ENCODE measurements around the gene ATOH8.

Gene ATOH8

GRCh38 chr2:85751627-85752026 is 2.2 kb upstream of the ATOH8 start:
- peaks cover 24% of the 10 kb centered on the region for H3K4me1 ChIP-seq (ENCODE audit: low read depth, poor library complexity, severe bottlenecking)
- TF ChIP-seq CTCF (conservative IDR thresholded peaks at IDR 0.05; ENCODE audit: low read depth, low read length): no peak
- no peak overlapping the region for H3K9ac ChIP-seq
- no peaks in the 10 kb centered on the region for H3K36me3 ChIP-seq (ENCODE audit: insufficient read depth)
- H3K4me3 ChIP-seq (IDR thresholded peaks at IDR 0.05; ENCODE audit: insufficient read depth, low read depth, low read length): no peak overlapping the region
- no peaks in the 10 kb centered on the region for H3K79me2 ChIP-seq (ENCODE audit: insufficient read depth, low read depth)
- H3K27me3 ChIP-seq (ENCODE audit: insufficient read depth, low read depth): peaks cover 47% of the 10 kb centered on the region
- H3K27ac ChIP-seq: no peak overlapping the region
- no peak overlapping the region for H2AFZ ChIP-seq (ENCODE audit: low read depth)
- no peaks in the 10 kb centered on the region for H4K20me1 ChIP-seq (ENCODE audit: insufficient read depth)
- no peak overlapping the region for H3K4me2 ChIP-seq

GRCh38 chr2:85753035-85753524 is 711 bp upstream of the ATOH8 start:
- no peak for TF ChIP-seq CTCF (conservative IDR thresholded peaks at IDR 0.05; ENCODE audit: low read depth, low read length)
- Histone ChIP-seq H4K20me1 (ENCODE audit: insufficient read depth) (no peaks in the 10 kb centered on the region), H3K79me2 (ENCODE audit: insufficient read depth, low read depth) (no peaks in the 10 kb centered on the region), H3K4me3 (IDR thresholded peaks at IDR 0.05; ENCODE audit: insufficient read depth, low read depth, low read length) (no peak overlapping the region), H2AFZ (ENCODE audit: low read depth) (no peak overlapping the region), H3K4me2 (no peak overlapping the region), H3K36me3 (ENCODE audit: insufficient read depth) (no peaks in the 10 kb centered on the region), H3K4me1 (ENCODE audit: low read depth, poor library complexity, severe bottlenecking) (peaks cover 16% of the 10 kb centered on the region), H3K27ac (no peak overlapping the region), H3K9ac (no peak overlapping the region), H3K27me3 (ENCODE audit: insufficient read depth, low read depth) (peaks cover 47% of the 10 kb centered on the region)

- Histone ChIP-seq H2AFZ (ENCODE audit: low read depth) (no peak overlapping the region), H3K4me3 (IDR thresholded peaks at IDR 0.05; ENCODE audit: insufficient read depth, low read depth, low read length) (no peak overlapping the region), H3K79me2 (ENCODE audit: insufficient read depth, low read depth) (no peaks in the 10 kb centered on the region), H3K4me1 (ENCODE audit: low read depth, poor library complexity, severe bottlenecking) (peaks cover 3% of the 10 kb centered on the region), H3K36me3 (ENCODE audit: insufficient read depth) (no peaks in the 10 kb centered on the region), H3K4me2 (peak overlapping the region; percentile 37; the same call in 1 of the 2 replicates), H3K9ac (no peak overlapping the region), H4K20me1 (ENCODE audit: insufficient read depth) (no peaks in the 10 kb centered on the region), H3K27ac (no peak overlapping the region), H3K27me3 (ENCODE audit: insufficient read depth, low read depth) (peaks cover 47% of the 10 kb centered on the region)
- no peak for TF ChIP-seq CTCF (conservative IDR thresholded peaks at IDR 0.05; ENCODE audit: low read depth, low read length)
These were observed 713 bp downstream of the ATOH8 start for GRCh38 chr2:85754313-85755095.

GRCh38 chr2:85755122-85756027 is 1.6 kb downstream of the ATOH8 start:
- H3K4me2 ChIP-seq: no peak overlapping the region
- H3K27me3 ChIP-seq (ENCODE audit: insufficient read depth, low read depth): peaks cover 48% of the 10 kb centered on the region
- no peak overlapping the region for H3K9ac ChIP-seq
- no peak overlapping the region for H3K4me3 ChIP-seq (IDR thresholded peaks at IDR 0.05; ENCODE audit: insufficient read depth, low read depth, low read length)
- no peak overlapping the region for H2AFZ ChIP-seq (ENCODE audit: low read depth)
- no peaks in the 10 kb centered on the region for H4K20me1 ChIP-seq (ENCODE audit: insufficient read depth)
- peaks cover 2% of the 10 kb centered on the region for H3K4me1 ChIP-seq (ENCODE audit: low read depth, poor library complexity, severe bottlenecking)
- no peaks in the 10 kb centered on the region for H3K79me2 ChIP-seq (ENCODE audit: insufficient read depth, low read depth)
- no peaks in the 10 kb centered on the region for H3K36me3 ChIP-seq (ENCODE audit: insufficient read depth)
- H3K27ac ChIP-seq: no peak overlapping the region
- TF ChIP-seq CTCF (conservative IDR thresholded peaks at IDR 0.05; ENCODE audit: low read depth, low read length): no peak

Data from KMS-11 (cell line).